ENCODE results near the gene MRPL32.

- TF ChIP-seq POLR2A (IDR thresholded peaks at IDR 0.05) (no peak), CTCF (IDR thresholded peaks at IDR 0.05) (no peak)
Observed at GRCh38 chr7:42939457-42940240, 7.5 kb downstream of the MRPL32 start.

All from ovary (tissue), 3 donors.